IPS-18a (cell line): ENCODE data around the gene NOTCH1.

ENCODE experiments used
- H3K27ac ChIP-seq: one replicate; pipeline ENCODE4 v1.5.1; 2013; ENCODE audit warnings: low read length
- H3K27me3 ChIP-seq: one replicate; pipeline ENCODE4 v1.6.1; 2013; ENCODE audit warnings: mild to moderate bottlenecking, low read length; ENCODE audit not compliant: control insufficient read depth, insufficient read depth
- H3K36me3 ChIP-seq: one replicate; pipeline ENCODE4 v1.6.1; 2013; ENCODE audit warnings: low read depth, low read length; ENCODE audit not compliant: control insufficient read depth
- H3K4me1 ChIP-seq: one replicate; pipeline ENCODE4 v1.6.1; 2013; ENCODE audit warnings: low read depth, low read length; ENCODE audit not compliant: control insufficient read depth
- H3K4me3 ChIP-seq: one replicate; pipeline ENCODE4 v1.5.1; 2013; ENCODE audit warnings: low read length
- H3K9ac ChIP-seq: one replicate; pipeline ENCODE4 v1.6.1; 2013; ENCODE audit warnings: mild to moderate bottlenecking, low read length, moderate library complexity
- H3K9me3 ChIP-seq: one replicate; pipeline ENCODE4 v1.6.1; 2013; ENCODE audit warnings: low read depth, low read length; ENCODE audit not compliant: control insufficient read depth

NOTCH1 gene

GRCh38 chr9:136545965-136546696 lies at the start of gene NOTCH1:
Gene NOTCH1 (minus strand): TSS chr9:136546048. CDS start chr9:136545786, 262 bp downstream.
- peaks cover 12% of the 10 kb centered on the region for H3K36me3 ChIP-seq
- no peaks in the 10 kb centered on the region for H3K27me3 ChIP-seq
- no peaks in the 10 kb centered on the region for H3K9me3 ChIP-seq
- peak within 1 kb of the TSS; percentile 73 for H3K4me3 ChIP-seq
- peak within 1 kb of the TSS; percentile 69 for H3K9ac ChIP-seq
- H3K4me1 ChIP-seq, result peaks cover 23% of the 10 kb centered on the region
- H3K27ac ChIP-seq, result no peak within 1 kb of the TSS

DNA sequence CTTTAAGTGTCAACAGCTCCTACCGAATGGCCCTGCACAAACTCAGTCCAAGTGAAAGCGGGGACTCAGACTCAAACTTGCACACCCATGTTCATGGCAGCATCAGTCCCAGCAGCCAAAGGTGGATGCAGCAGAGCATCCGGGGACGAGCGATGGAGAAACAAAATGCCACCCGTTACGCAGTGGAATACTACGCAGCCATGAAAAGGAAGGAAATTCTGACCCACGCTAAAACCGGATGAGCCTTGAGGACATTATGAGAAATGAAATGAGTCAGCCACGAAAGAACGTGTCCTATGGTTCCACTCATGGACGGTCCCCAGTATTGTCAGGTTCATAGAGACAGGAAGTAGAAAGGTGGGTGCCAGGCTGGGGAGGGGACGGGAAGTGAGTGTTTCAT lies 48.6 kb upstream of the NOTCH1 start:
- peaks cover 5% of the 10 kb centered on the region for H3K4me1 ChIP-seq
- no peaks in the 10 kb centered on the region for H3K27me3 ChIP-seq
- H3K4me3 ChIP-seq, result no peak overlapping the region
- H3K9ac ChIP-seq, result no peak overlapping the region
- no peak overlapping the region for H3K27ac ChIP-seq
- no peaks in the 10 kb centered on the region for H3K36me3 ChIP-seq
- H3K9me3 ChIP-seq, result no peaks in the 10 kb centered on the region

DNA sequence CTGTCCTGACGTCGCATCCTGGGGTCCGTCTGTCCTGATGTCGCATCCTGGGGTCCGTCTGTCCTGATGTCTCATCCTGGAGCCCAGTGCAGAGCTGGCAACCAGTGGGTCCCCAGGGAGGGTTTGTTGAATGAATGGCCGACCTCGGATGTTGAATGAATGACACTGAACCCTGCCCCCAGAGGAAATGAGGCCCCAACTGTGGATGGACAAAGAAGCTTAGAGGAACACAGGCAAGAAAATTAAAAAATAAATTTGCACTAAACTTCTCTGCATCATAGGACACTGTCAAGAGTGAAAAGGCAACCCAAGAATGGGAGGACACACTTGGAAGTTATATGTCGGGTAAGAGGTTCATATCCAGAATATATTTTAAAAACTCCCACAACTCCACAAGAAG lies 47.7 kb upstream of the NOTCH1 start:
- no peaks in the 10 kb centered on the region for H3K27me3 ChIP-seq
- H3K9me3 ChIP-seq, result no peaks in the 10 kb centered on the region
- H3K4me1 ChIP-seq, result peaks cover 7% of the 10 kb centered on the region
- H3K27ac ChIP-seq, result no peak overlapping the region
- no peaks in the 10 kb centered on the region for H3K36me3 ChIP-seq
- no peak overlapping the region for H3K4me3 ChIP-seq
- H3K9ac ChIP-seq, result no peak overlapping the region

DNA sequence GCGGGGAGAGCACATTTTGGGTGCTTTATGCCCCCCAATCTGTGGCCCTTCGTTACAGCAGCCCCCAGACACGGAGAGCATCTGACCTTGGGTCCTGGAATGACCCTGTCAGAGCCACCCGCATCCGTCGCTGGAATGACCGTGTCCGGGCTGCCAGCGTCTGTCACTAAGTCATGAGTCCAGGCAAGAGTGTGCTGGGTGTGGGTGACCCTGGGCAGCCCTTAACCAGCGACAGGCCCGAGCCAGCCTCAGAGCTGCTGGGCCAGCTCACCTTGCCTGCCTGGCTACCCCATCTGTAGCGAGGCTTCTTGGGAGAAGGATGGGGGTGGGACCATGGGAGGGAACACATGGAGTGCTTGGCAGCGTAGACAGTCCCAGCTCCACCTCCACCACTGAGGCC lies 46.8 kb upstream of the NOTCH1 start:
- Histone ChIP-seq H3K27me3 (no peaks in the 10 kb centered on the region), H3K4me3 (no peak overlapping the region), H3K27ac (no peak overlapping the region), H3K9me3 (no peaks in the 10 kb centered on the region), H3K36me3 (no peaks in the 10 kb centered on the region), H3K9ac (no peak overlapping the region), H3K4me1 (peaks cover 11% of the 10 kb centered on the region)

DNA sequence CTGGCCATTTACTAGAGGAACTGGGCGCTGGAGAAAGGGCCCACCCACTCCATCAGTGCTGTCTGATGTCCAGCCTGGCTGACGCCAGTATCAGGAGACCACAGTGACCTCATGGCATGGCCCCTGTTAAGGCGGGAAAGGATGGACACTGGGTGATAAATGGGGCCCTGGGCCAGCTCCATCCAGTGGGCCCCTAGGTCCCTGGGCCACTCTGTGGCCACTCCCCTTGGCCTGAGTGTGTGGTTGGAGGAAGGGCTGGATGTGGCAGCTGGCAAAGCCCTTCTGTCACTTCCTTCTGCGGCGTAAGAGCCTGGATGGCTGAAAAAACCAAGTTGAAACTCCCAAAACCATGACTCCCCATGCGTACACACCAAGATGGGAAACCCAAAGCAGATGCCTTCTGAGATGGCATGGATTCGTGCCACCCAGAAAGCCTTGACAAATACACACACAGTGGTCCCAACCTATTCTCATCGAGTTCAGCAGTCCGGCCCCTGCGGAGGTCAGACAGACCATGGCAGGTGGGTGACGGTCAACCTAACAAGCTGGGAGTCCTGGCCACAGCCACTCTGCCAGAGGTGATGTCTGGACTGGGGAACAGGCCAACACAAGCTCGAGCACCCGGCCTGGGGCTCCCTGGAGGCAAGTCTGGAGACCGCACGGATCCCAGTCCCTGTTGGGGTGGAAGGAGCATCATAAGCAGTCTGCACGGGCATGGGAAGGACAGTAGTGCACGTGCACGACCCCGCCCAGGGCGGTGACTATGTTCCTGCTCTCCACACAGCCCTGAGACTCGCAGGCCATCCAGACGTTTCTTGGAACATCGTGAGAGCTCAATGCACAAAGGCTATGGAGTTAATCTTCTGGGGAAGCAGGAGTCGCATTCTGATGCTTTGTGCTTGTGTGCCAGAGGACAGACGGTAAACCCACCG lies 45.2 kb upstream of the NOTCH1 start:
- Histone ChIP-seq H3K27ac (no peak overlapping the region), H3K4me3 (no peak overlapping the region), H3K36me3 (no peaks in the 10 kb centered on the region), H3K9ac (no peak overlapping the region), H3K27me3 (no peaks in the 10 kb centered on the region), H3K4me1 (peaks cover 19% of the 10 kb centered on the region), H3K9me3 (no peaks in the 10 kb centered on the region)

- H3K9ac ChIP-seq, result no peak overlapping the region
- peaks cover 24% of the 10 kb centered on the region for H3K4me1 ChIP-seq
Observed at GRCh38 chr9:136589766-136590763, 44.2 kb upstream of the NOTCH1 start.

DNA sequence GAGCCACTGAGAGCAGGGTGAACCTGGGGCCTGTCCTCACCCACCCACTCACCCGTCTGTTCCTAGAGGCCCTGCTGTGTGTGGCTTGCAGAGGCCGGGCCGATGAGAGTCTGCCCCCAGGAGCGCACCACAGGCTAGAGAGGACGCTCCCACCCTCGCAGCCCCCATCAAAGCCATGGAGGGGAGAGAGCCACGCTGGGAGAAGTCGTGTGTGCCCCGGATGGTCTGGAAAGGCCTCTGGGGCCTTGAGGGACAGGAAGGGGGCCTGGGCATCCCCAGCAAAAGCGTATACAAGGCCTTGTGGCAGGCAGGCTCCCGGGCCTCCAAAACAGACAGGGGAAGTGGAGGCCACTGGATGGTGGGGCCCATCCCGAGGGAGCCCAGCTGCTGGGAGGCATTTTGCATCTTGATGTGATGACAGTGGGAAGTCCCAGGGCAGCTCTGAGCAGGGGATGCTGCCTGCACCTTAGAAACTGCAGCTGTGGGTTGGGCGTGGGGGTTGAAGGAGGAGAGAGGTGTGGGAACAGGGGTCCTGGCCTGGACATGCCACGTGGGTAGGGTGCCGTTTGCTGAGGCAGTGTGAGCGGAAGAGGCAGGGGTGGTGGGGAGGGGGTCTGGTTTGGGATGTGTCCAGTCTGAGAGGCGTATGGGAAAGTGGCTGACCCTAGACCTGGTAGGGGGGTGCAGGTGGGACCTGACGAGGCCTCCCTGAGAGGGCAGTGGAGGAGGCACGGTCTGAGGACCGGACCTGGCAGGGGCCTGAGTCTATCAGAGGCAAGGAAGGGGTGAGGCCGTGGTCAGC lies 43.0 kb upstream of the NOTCH1 start:
- peak overlapping the region; percentile 69 for H3K27ac ChIP-seq
- H3K4me1 ChIP-seq, result peaks cover 29% of the 10 kb centered on the region
- peak overlapping the region; percentile 21 for H3K4me3 ChIP-seq
- H3K9ac ChIP-seq, result peak overlapping the region; percentile 58
- H3K9me3 ChIP-seq, result no peaks in the 10 kb centered on the region
- no peaks in the 10 kb centered on the region for H3K36me3 ChIP-seq
- H3K27me3 ChIP-seq, result no peaks in the 10 kb centered on the region

More at GRCh38 chr9:136589766-136590763, 44.2 kb upstream of the NOTCH1 start:
- H3K4me3 ChIP-seq, result no peak overlapping the region
- no peaks in the 10 kb centered on the region for H3K27me3 ChIP-seq
- H3K9me3 ChIP-seq, result no peaks in the 10 kb centered on the region
- no peaks in the 10 kb centered on the region for H3K36me3 ChIP-seq
- H3K27ac ChIP-seq, result no peak overlapping the region

- Histone ChIP-seq H3K9ac (peak overlapping the region; percentile 58), H3K4me1 (peaks cover 29% of the 10 kb centered on the region), H3K9me3 (no peaks in the 10 kb centered on the region), H3K36me3 (no peaks in the 10 kb centered on the region), H3K27ac (peak overlapping the region; percentile 69), H3K27me3 (no peaks in the 10 kb centered on the region), H3K4me3 (peak overlapping the region; percentile 32)
Observed at GRCh38 chr9:136587944-136588662, 42.3 kb upstream of the NOTCH1 start.

DNA sequence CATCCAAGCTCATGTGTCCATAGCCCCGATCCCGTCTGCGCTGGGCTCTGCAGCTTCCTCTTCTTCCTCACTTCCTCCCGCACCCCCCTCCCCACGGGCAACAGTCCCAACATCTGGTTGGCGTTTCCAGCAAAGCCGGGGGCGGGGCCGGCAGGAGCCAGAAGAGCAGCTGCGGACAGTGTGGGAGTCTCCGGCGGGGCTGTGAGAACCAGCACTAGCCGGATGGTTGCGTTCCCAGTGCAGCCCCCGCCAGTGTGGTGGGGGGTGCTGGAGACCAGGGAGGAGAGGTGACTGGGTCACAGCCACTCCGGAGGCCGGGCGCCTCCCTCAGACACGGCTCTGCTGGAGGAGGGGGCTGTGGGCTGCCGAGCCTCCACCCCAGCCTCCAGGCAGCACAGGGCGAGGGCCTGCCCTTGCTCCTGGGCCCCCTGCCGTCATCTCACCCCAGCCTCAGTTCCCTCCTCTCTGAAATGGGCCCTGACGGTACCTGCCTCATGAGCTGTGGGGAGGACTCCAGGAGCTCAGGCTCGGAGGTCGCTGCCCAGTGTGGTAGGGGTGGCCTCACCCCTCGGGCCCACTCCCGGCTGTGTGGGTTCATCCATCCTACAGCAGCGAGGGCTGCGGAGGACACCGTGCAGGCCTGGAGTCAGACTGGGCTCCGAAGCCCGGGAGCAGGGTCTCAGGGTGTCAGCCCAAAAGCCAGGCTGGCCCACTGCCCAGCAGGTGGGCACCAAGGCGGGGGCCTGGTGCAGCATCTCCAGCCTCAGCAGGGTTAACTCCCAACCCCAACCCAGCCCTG lies 41.5 kb upstream of the NOTCH1 start:
- Histone ChIP-seq H3K27me3 (no peaks in the 10 kb centered on the region), H3K4me3 (peak overlapping the region; percentile 30), H3K36me3 (no peaks in the 10 kb centered on the region), H3K4me1 (peaks cover 29% of the 10 kb centered on the region), H3K9me3 (no peaks in the 10 kb centered on the region), H3K27ac (no peak overlapping the region), H3K9ac (no peak overlapping the region)
